SKM-1 treated with dmso at 0.1 percent for 144 hours (cell line): ENCODE measurements around the gene ASPN.

Experiments used
- DNase-seq: peaks from one replicate; lab custom pipeline; 2025; ENCODE audit not compliant: unreplicated experiment; lab: John Stamatoyannopoulos, UW

Gene ASPN

DNA sequence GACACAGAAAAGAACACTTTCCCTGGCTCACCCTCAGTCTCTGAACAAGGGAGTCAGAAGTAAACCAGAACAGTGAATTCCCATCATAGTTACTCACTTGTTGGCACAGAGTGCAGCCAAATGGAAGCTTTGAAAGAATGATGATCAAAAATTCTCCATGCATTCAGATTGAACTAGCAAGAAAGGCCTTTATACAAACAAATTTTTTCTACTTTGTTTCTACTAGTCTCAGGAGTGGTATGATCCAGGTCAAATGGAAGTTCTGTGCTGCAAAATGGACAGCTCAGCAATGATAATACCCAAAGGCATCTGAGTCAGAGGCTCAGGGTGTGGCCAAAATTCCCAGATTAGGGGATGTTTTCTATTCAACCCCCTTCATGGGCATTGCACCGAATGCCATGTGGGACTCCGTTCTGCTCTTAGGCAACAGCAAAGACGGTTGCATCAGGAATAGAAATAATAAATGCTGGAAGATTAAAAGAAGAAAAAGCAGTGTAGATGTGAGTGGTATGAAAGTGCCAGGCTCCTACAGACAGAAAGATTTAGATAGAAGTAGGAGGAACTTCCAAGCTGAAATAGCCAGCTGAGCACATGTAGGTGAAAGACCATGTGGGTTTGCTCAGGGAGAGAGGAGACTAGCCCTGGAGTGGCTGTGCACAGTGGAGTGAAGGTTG lies 24.0 kb upstream of the ASPN start:
- no peak for DNase-seq

DNA sequence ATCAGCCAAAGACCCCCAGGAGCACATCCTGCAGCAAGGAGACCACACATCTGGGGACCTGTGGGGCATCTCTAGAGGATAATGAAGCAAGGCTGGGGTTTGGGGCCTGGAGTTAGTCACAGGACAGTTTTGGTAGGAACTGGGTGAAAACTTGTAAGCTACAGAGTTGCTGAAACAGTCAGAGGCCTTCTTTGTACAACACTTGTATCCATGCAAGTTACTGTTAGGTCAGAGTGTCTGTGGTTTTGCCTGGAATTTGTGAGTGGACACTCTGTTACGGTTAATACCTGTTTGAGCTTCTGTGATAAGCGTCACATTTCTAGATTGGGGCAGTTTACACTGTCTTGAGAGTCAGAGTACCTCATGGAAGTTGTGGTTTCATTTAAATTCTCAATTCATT lies 22.6 kb upstream of the ASPN start:
- DNase-seq: no peak

GRCh38 chr9:92503156-92503555 lies 20.9 kb upstream of the ASPN start:
- no peak for DNase-seq

GRCh38 chr9:92501671-92502393 lies 19.5 kb upstream of the ASPN start:
- DNase-seq: no peak

- no peak for DNase-seq
These were observed 18.4 kb upstream of the ASPN start for GRCh38 chr9:92500725-92501124.

- DNase-seq: no peak
These were observed 17.4 kb upstream of the ASPN start for GRCh38 chr9:92499701-92500100.

DNA sequence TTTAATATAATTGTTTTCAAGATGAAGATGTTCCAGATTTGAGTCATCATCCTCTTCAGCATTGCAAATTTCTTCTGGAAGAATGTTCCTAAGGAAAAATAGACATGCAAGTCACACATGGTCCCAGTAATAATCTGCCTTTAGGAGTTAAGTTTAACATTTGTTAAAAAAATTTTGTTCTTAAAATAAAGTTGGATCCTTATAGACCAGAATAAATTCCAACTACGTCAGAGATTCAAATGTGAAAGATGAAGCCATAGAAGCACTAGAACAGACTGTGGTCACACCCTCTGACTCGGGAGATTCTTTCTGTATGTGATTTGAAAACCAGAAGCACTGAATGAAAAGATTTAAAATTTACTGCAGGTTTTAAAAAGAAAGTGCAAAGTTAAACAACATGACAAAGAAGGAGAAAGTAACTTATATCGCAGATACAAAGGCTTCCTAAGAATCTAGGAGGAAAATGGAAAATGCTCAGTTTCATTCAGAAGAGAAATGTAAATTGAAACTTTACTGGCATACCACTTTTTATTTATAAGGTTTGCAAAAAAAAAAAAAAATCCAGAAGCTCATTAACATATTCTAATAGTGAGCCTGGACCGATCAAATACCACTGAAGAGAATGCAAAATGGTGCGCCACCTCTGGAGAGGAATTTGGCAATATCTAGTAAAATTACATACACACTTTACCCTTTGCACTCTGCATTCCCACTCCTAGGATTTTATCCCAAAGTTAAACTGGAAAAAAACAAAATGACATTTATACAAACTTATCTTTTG lies 14.3 kb upstream of the ASPN start:
- no peak for DNase-seq

GRCh38 chr9:92494856-92495255 lies 12.6 kb upstream of the ASPN start:
- DNase-seq: no peak

GRCh38 chr9:92493749-92494387 lies 11.6 kb upstream of the ASPN start:
- DNase-seq: no peak

GRCh38 chr9:92492781-92493401 lies 10.6 kb upstream of the ASPN start:
- DNase-seq: no peak

DNA sequence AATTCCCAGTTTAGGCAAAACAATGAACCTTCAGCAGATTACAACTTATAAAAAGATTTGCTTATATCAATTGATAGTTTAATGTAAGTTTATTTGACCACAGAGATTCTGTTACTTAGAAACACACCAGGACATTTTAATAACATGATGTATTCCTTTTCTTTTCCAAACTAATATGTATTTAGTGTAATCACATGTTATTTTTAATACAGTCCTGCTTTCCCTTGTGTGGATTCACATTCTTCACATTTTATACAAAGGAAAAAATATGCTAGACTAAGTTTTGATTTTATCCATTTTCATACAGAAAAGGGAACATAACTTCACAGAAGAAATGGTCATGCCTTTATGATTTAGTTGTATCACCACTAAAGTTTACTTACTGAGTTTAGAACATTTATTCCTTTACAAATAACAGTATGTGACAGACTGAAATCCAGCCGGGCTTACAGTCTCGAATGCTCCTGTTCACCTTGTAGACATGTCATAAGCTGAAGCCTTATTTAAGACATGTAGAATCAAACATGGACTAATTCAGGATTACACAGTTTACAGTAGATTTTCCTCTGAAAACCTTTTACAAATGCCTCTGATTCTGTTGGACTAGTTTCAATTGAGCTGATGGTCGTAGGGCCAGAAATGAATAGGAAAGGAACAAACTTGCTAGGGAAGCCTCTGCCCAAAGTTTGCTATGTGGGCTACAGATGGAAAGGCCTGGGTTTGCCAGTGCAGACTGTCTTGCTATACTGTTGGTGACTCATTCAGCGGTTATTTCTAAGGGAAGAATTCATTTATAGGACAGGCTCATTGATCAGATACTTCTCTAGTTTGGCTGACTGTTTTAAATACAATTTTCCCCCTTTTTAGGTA lies 6.6 kb upstream of the ASPN start:
- DNase-seq: no peak

DNA sequence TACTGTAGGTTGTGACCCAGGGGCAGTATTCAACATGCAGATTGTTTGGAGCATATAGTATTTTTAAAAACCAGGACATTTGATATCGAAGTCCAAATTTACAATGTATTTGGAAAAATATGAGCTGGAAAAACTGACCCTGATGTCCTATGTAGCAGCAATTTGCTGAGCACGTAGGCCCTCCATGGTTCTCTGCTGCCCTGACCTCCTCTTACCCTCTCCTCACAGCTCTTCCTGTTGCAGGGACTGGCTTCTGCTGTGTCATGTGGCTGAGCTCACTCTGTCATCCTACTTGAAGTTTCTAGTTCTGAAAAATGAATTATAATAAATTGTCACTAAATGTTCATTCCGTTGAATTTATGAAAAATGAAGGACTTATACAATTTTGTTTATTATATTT lies 4.1 kb upstream of the ASPN start:
- DNase-seq: no peak

DNA sequence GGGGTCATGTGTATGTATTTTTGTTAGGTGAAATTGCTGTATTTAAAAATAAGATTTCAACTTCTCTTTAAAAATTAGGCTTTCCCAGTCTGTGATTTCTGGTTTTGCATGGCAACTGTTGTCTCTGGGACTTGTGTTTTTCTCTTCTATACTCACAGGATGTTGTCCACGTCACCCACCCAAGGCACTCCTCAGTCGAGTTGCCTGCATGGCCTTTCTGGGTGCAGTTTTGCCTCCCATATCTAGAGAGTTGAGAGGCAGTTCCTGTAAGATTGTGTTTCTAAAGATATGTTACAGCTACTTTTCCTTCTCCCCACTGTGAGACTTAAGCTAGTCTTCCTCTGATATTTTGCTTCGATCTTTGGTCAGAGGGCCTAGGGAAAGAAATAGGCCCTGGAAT lies 2.3 kb upstream of the ASPN start:
- no peak for DNase-seq

DNA sequence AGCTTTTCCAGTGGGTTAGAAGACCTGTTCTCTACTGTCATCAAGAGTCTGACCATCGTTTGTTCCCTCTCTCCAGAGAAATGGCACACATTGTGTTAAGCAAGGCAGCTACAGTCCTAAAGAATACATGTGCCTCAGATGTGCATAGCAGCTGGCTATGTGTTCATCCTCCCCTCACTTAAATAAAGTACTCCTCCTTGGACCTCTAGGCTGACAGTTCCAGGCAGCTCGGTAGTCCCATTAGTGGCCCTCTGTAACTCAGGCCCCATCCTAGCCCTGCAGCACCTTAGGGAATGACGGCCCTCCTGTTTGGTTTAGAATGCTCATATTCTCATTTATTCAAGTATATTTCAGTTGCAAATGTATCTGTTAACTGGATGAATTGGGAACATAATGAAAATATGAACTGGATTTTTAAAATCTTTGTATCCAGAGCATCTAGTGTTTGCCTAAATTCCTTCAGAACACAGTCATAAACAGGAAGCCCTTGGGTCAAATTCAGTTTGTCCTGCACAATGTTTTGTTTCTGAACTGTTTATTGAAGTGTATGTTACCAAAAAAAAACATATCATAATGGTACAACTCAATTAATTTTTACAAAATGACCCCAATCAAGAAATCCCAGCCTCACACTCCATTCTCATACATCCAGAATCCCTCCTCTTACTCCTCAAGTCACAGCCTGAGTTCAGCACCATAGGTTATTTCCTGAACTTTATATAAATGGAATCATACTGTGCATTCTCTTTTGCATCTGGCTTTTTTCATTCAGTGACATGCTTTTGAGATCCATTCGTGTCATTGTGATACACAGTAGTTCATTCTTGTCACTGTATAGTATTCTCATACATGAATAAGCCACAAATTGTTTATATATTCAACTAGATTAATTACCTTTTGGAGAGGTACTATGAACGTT lies 1.6 kb upstream of the ASPN start:
- DNase-seq: no peak

GRCh38 chr9:92482805-92483204 lies 499 bp upstream of the ASPN start:
- no peak for DNase-seq

DNA sequence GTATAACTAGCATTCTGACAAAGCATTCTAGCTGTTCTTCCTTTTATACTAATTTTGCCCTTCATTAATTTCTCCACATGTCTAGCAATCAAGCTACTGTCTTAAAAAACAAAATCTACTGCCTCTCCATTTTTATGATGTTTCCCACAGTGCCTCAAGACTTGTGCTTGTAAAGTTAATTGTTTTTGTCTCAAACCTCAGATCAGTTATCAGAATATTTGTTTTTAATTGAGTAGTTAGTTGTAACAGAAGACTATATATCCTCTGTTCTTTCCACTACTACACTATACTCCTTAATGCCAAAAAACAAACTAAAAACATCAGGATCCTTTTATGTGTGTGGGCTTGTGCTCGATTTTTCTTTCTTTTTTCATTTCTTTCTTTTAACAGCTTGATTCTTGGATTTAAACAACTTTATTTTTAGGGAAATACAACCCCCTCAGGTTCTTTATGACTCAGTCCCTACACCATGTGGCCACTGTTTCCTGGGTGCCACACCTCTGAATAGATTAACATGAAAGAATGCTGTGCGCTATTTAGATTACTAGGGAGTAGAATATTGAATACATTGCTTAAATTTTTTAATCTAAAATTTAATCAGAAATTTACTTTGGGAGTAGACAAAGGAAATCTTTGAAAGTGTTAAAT lies 1.2 kb downstream of the ASPN start:
- no peak for DNase-seq

- DNase-seq: no peak
These were observed 2.0 kb downstream of the ASPN start for GRCh38 chr9:92480291-92480771.

GRCh38 chr9:92479346-92479745 lies 3.0 kb downstream of the ASPN start:
- no peak for DNase-seq

GRCh38 chr9:92478783-92479182 lies 3.5 kb downstream of the ASPN start:
- DNase-seq: no peak
